AG04449 (cell line): Measurements from ENCODE around the gene AMY2A.
"Not testable (repeated sequence)": the region's sequence is repeated elsewhere in the genome, so short reads cannot be mapped to it uniquely, and the experiment has no call there.

Source experiments
- CTCF ChIA-PET: fragments of 350-600 bp; formaldehyde crosslinking; extraction: SDS; loops from one replicate; lab custom pipeline; 2021; ENCODE audit warnings: antibody characterized with exemption; lab: Yijun Ruan, JAX
- POLR2A ChIA-PET: fragments of 400-600, 350-600 bp; formaldehyde crosslinking; extraction: SDS; loops from one replicate; lab custom pipeline; 2020; ENCODE audit warnings: antibody characterized with exemption, inconsistent platforms; lab: Yijun Ruan, JAX
- DNase-seq: peaks from one replicate; pipeline ENCODE4 v3.0.0-alpha.2; 2010; ENCODE audit warnings: low read depth, low spot score
- H3K4me3 ChIP-seq: 2 replicates; pipeline ENCODE4 v1.5.1; 2011; ENCODE audit warnings: low read depth, mild to moderate bottlenecking, control low read depth, low read length
- CTCF ChIP-seq: IDR thresholded peaks from one replicate; pipeline ENCODE4 v1.5.1; 2011; ENCODE audit warnings: mild to moderate bottlenecking, moderate library complexity, low read length, control low read depth, inconsistent platforms; ENCODE audit not compliant: insufficient read depth; ENCODE audit errors: missing control alignments

AMY2A gene

GRCh38 chr1:103616994-103617477 lies at the start of gene AMY2A:
AMY2A (plus strand) TSS chr1:103617427; CDS start chr1:103617441, 14 bp downstream.
- H3K4me3 ChIP-seq, DNase-seq, POLR2A ChIA-PET, CTCF ChIA-PET: not testable (repeated sequence)

GRCh38 chr1:103569493-103569892 lies 47.7 kb upstream of the AMY2A start:
- CTCF ChIA-PET = no interaction called here
- no peak for TF ChIP-seq CTCF
- no peak for DNase-seq
- POLR2A ChIA-PET = no interaction called here
- no peak overlapping the region for H3K4me3 ChIP-seq

DNA sequence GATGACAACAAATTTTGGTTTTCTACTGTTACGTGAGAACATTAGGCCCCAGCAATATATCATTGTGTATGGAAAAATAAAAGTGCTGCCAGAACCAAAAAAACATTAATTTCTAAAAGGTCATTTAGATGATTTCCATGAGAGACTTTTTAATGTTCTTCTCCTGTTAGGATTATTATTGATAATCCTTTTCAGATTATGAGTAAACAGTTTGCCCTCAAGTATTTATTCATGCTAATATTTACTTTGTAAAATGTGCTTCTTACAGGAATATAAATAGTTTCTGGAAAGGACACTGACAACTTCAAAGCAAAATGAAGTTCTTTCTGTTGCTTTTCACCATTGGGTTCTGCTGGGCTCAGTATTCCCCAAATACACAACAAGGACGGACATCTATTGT lies 45.9 kb upstream of the AMY2A start, which contains the start of gene AMY2B:
Gene AMY2B (plus strand): TSS at position 301 of the 400 bp plus-strand sequence. CDS start 14 bp downstream, at position 315.
- POLR2A ChIA-PET, CTCF ChIA-PET, DNase-seq, H3K4me3 ChIP-seq: not testable (repeated sequence)

GRCh38 chr1:103576065-103576464 lies 41.2 kb upstream of the AMY2A start:
- POLR2A ChIA-PET = no interaction called here
- H3K4me3 ChIP-seq = no peak overlapping the region
- no peak for TF ChIP-seq CTCF
- DNase-seq = no peak
- CTCF ChIA-PET = no interaction called here

DNA sequence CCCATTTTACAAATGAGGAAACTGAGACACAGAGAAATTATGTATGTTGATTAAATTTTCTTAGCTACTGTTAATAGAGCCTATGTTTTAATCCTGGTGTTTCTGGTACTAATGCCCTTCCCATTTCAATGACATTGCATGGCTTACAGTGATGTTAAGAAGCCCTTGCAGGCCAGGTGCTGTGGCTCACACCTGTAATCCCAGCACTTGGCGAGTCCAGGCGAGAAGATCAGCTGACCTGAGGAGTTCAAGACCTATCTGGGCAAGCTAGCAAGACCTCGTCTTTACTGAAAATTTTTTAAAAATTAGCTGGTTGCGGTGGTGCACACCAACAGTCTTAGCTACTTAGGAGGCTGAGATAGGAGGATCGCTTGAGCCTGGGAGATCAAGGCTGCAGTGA lies 40.4 kb upstream of the AMY2A start:
- DNase-seq, H3K4me3 ChIP-seq, POLR2A ChIA-PET, CTCF ChIA-PET: not testable (repeated sequence)

DNA sequence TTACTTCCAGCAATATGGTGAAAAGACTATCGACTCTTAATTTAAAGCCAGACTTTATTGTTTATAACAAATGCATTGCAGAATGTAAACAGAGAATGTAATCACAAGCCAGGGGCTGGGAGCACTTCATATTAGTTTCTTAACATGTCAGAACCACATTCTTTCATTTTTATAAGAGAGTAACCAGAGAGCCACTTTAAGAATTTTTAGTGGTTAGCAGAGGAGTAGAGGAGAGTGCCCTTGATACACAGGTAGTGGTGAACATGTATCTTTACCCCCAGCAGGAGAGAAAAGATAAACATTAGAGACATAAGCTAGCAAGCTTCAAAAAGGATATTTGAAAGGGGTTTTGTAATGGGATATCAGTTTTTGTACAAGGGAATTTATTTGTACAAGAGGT lies 34.8 kb upstream of the AMY2A start:
- no peak for TF ChIP-seq CTCF
- H3K4me3 ChIP-seq = no peak overlapping the region
- ChIA-PET POLR2A (no interaction called here), CTCF (no interaction called here)
- no peak for DNase-seq

GRCh38 chr1:103583887-103584286 lies 33.3 kb upstream of the AMY2A start:
- no peak for TF ChIP-seq CTCF

DNA sequence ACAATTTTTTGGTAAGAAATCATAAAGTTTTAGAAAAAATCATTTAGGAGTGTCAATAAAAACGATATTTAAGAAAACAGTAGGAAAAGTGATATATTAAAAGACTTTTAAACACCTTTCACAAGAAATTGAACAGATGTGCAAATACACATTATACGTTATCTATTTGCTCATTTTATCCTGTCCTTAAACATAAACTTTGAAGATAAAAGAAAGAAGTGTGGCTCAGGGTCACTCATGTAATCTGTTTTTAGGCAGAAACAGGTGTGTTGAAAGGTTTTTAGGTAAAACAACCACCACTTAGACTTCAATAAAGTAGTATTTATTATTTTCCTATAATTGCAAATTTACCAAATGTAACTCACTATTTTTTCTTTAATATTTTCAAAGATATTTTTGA lies 32.7 kb upstream of the AMY2A start:
- no peak overlapping the region for H3K4me3 ChIP-seq
- ChIA-PET POLR2A (no interaction called here), CTCF (no interaction called here)
- no peak for TF ChIP-seq CTCF
- no peak for DNase-seq

More at GRCh38 chr1:103583887-103584286, 33.3 kb upstream of the AMY2A start:
- POLR2A ChIA-PET = no interaction called here
- no peak overlapping the region for H3K4me3 ChIP-seq
- DNase-seq = no peak
- CTCF ChIA-PET = no interaction called here

DNA sequence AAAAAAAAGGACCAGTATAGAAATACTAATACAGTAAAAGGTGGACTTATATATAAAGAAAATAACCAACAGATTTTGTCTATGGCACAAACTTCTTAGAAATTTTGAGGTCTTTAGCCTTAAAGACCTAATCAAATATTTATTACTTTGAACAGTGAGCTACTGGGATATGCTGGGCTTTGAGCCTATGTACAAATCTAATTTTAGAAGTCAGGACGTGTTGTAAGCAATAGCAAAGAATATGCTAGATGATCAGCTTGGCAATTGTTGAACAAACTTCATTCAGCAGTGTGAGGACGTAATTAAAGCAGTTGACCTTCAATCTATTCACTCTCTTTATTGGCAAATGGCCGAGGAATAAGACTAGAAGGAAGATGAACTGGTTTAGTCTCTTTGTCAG lies 14.5 kb upstream of the AMY2A start:
- CTCF ChIA-PET, POLR2A ChIA-PET, H3K4me3 ChIP-seq, DNase-seq: not testable (repeated sequence)
